Left lung (tissue), 10 donors: ENCODE measurements around the gene GPSM1. TPM values are rescaled to one million over a fixed set of nuclear protein-coding genes. Genes with fewer than 3 reads are reported as not detected.

Experiments
- ATAC-seq: fragments of 200-7000 bp; cut with Tn5 transposase; one replicate; pipeline ENCODE4 v1.9.1; 2020; ENCODE audit warnings: moderate library complexity
- DNase-seq, 4 donors: peaks; one replicate each; pipeline ENCODE4 v3.0.0-alpha.2; 2013 to 2020
- H3K27ac ChIP-seq, 2 donors: fragments of 200-600 bp; sonication (generic) in 1 of 2; one replicate each; pipeline versions ENCODE4 v1.5.0 to v1.8.0; 2020 to 2021
- H3K27me3 ChIP-seq, 2 donors: fragments of 200-600 bp; sonication (generic) in 1 of 2; one replicate each; pipeline versions ENCODE4 v1.5.0 to v1.8.0; 2020 to 2021
- H3K36me3 ChIP-seq, 2 donors: fragments of 200-600 bp; sonication (generic) in 1 of 2; one replicate each; pipeline versions ENCODE4 v1.5.0 to v1.8.0; 2020 to 2021
- H3K4me1 ChIP-seq, 2 donors: fragments of 200-600 bp; one replicate each; pipeline ENCODE4 v1.8.0; 2021
- H3K4me3 ChIP-seq, 2 donors: fragments of 200-600 bp; sonication (generic) in 1 of 2; one replicate each; pipeline versions ENCODE4 v1.5.0 to v1.8.0; 2020 to 2021; ENCODE audit warnings: mild to moderate bottlenecking in 1 of 2
- H3K9me3 ChIP-seq, 2 donors: fragments of 200-600 bp; sonication (generic) in 1 of 2; one replicate each; pipeline versions ENCODE4 v1.5.0 to v1.8.0; 2020 to 2021
- intact Hi-C, 2 donors: fragments of 100-400 bp; cut with DNase I; formaldehyde crosslinking; loops; one replicate each; pipeline versions ENCODE4 v1.11.2 to v1.14.2; 2022
- polyA plus RNA-seq, 6 donors: library from polyadenylated mRNA; unstranded; fragments of 120-200 nt; gene quantifications; one replicate each; pipeline ENCODE4 v1.2.1, GENCODE V29; 2013; ENCODE audit not compliant: insufficient read length in 6 of 6
- total RNA-seq, 2 donors: library from RNA; stranded (reverse); fragmentation: NEBNext Ultra II Directional; extraction: Animal tissue kit (Norgen Biotek cat#: 25700); gene quantifications; one replicate each; pipeline ENCODE4 v1.2.1, GENCODE V29; 2021
- TF ChIP-seq, protein P1 (sequence below), 2 donors: fragments of 200-600 bp; sonication (generic) in 1 of 2; IDR thresholded peaks; one replicate each; pipeline versions ENCODE4 v1.5.0 to v1.8.0; 2021; ENCODE audit warnings: antibody characterized with exemption in 2 of 2
- donor health status: DM: no; HTN: yes; CAD: no.
- donor health status: DM: no; HTN: no; CAD: no.

Gene GPSM1
- total and polyA plus RNA-seq, 8 donors, result 21.7 to 84.3 (median 52.7) TPM

GRCh38 chr9:136377341-136378169, 50.2 kb downstream of the GPSM1 start:
- no peak for ATAC-seq
- TF ChIP-seq, protein P1, sequence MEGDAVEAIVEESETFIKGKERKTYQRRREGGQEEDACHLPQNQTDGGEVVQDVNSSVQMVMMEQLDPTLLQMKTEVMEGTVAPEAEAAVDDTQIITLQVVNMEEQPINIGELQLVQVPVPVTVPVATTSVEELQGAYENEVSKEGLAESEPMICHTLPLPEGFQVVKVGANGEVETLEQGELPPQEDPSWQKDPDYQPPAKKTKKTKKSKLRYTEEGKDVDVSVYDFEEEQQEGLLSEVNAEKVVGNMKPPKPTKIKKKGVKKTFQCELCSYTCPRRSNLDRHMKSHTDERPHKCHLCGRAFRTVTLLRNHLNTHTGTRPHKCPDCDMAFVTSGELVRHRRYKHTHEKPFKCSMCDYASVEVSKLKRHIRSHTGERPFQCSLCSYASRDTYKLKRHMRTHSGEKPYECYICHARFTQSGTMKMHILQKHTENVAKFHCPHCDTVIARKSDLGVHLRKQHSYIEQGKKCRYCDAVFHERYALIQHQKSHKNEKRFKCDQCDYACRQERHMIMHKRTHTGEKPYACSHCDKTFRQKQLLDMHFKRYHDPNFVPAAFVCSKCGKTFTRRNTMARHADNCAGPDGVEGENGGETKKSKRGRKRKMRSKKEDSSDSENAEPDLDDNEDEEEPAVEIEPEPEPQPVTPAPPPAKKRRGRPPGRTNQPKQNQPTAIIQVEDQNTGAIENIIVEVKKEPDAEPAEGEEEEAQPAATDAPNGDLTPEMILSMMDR (IDR thresholded peaks at IDR 0.05), result no peak
- Histone ChIP-seq H3K4me1 (peaks cover 8 to 16% of the 10 kb centered on the region in 2 donors), H3K9me3 (no peaks in the 10 kb centered on the region), H3K27me3 (no peaks in the 10 kb centered on the region), H3K36me3 (peaks cover 0 to 64% of the 10 kb centered on the region in 2 donors), H3K27ac (no peak overlapping the region), H3K4me3 (no peak overlapping the region)
- DNase-seq, result no peak
- intact Hi-C loops, result no loop called here

GRCh38 chr9:136378170-136379002, 51.0 kb downstream of the GPSM1 start:
- Histone ChIP-seq H3K36me3 (peaks cover 0 to 72% of the 10 kb centered on the region in 2 donors), H3K4me1 (peaks cover 0 to 8% of the 10 kb centered on the region in 2 donors), H3K9me3 (no peaks in the 10 kb centered on the region), H3K27me3 (no peaks in the 10 kb centered on the region), H3K27ac (no peak overlapping the region), H3K4me3 (no peak overlapping the region)
- DNase-seq (no peak), ATAC-seq (no peak)
- intact Hi-C loops, result no loop called here
- TF ChIP-seq, protein P1 (IDR thresholded peaks at IDR 0.05), result no peak

- DNase-seq (no peak), ATAC-seq (no peak)
- Histone ChIP-seq H3K4me1 (peaks cover 0 to 2% of the 10 kb centered on the region in 2 donors), H3K4me3 (no peak overlapping the region), H3K27me3 (no peaks in the 10 kb centered on the region), H3K36me3 (peaks cover 0 to 78% of the 10 kb centered on the region in 2 donors), H3K27ac (no peak overlapping the region), H3K9me3 (no peaks in the 10 kb centered on the region)
- intact Hi-C loops, result no loop called here
- TF ChIP-seq, protein P1 (IDR thresholded peaks at IDR 0.05), result no peak
These were observed 51.6 kb downstream of the GPSM1 start for GRCh38 chr9:136379003-136379287.

DNA sequence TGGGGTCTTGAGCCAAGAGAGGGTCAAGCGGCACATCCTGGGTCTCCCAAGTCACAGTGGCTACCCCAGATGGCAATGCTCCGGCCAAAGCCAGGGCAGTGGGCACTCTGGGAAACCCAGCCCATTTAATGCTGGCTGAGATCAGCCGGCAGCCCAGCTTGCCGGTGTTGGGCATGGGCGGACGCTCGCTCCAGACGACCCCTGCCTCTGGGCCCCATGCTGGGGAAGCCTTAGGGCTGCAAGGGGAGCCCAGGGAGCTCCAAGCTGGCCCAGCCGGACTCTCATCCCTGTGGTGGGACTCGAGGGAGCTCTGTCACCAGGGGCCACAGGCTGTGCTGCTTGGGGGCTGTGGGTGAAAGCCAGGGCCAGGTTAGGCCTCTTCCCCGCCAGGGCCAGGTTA, 52.1 kb downstream of the GPSM1 start:
- intact Hi-C loops, result no loop called here
- Histone ChIP-seq H3K4me3 (no peak overlapping the region), H3K9me3 (no peaks in the 10 kb centered on the region), H3K4me1 (no peaks in the 10 kb centered on the region), H3K27ac (no peak overlapping the region), H3K36me3 (peaks cover 0 to 82% of the 10 kb centered on the region in 2 donors), H3K27me3 (no peaks in the 10 kb centered on the region)
- ATAC-seq, result no peak
- TF ChIP-seq, protein P1 (IDR thresholded peaks at IDR 0.05), result no peak
- DNase-seq, result no peak

DNA sequence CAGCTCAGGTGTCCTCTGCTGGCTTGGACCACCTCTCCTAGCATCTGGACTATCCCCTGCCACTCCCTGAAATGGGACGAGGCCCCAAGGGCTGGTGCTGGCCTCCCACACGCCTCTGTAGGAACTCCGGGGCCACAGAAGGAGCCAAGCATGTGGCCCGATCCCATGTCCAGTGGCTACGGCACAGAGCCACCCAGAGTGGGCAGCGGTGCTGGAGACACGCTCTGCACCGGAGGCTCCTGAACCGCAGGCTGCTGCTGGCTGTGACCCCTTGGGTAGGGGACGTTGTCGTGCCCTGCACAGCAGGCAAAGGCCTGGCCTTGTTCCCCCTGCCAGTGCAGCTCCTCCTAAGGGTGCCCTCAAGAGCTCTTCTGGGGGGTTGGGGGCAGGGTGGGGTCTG, 52.6 kb downstream of the GPSM1 start:
- Histone ChIP-seq H3K4me3 (no peak overlapping the region), H3K27me3 (no peaks in the 10 kb centered on the region), H3K9me3 (no peaks in the 10 kb centered on the region), H3K4me1 (no peaks in the 10 kb centered on the region), H3K27ac (no peak overlapping the region), H3K36me3 (peaks cover 0 to 86% of the 10 kb centered on the region in 2 donors)
- TF ChIP-seq, protein P1 (IDR thresholded peaks at IDR 0.05), result no peak
- DNase-seq (no peak), ATAC-seq (no peak)
- intact Hi-C loops, result no loop called here
